Progenitor cell of endocrine pancreas (in vitro differentiated cells): ENCODE results near the gene ADIG. TPM values are rescaled to one million over a fixed set of nuclear protein-coding genes. Genes with fewer than 3 reads are reported as not detected.

ENCODE experiments used
- DNase-seq: peaks from one replicate; pipeline ENCODE4 v3.0.0; 2021; ENCODE audit warnings: low spot score; ENCODE audit not compliant: unreplicated experiment
- H3K27ac Mint-ChIP-seq: 2 replicates; pipeline ENCODE4 v1.8.0; 2021; ENCODE audit warnings: mild to moderate bottlenecking, moderate library complexity, mixed read lengths
- H3K27me3 Mint-ChIP-seq: 2 replicates; pipeline ENCODE4 v1.8.0; 2021; ENCODE audit warnings: mixed read lengths
- H3K36me3 Mint-ChIP-seq: 2 replicates; pipeline ENCODE4 v1.8.0; 2022; ENCODE audit warnings: mixed read lengths; ENCODE audit not compliant: insufficient read depth
- H3K4me1 Mint-ChIP-seq: 2 replicates; pipeline ENCODE4 v1.8.0; 2021; ENCODE audit warnings: low read depth, mixed read lengths
- H3K4me3 Mint-ChIP-seq: 2 replicates; pipeline ENCODE4 v1.8.0; 2021; ENCODE audit warnings: low read depth, mild to moderate bottlenecking, moderate library complexity, mixed read lengths
- H3K9me3 Mint-ChIP-seq: 2 replicates; pipeline ENCODE4 v1.8.0; 2021; ENCODE audit warnings: low read depth, mixed read lengths
- CTCF ChIP-seq: fragments of 200-600 bp; sonication (generic); IDR thresholded peaks from one replicate; pipeline ENCODE4 v1.5.0; 2021; ENCODE audit warnings: antibody characterized with exemption, mild to moderate bottlenecking; ENCODE audit not compliant: unreplicated experiment
- total RNA-seq: library from RNA; stranded (reverse); gene quantifications from 2 replicates; pipeline ENCODE4 v1.2.1, GENCODE V29; 2021

Gene ADIG
- total RNA-seq, 1 donor from 2014 or later = not detected

- Mint-ChIP-seq H3K27ac (no peak overlapping the region), H3K4me3 (no peak overlapping the region), H3K27me3 (peaks cover 15% of the 10 kb centered on the region), H3K4me1 (peaks cover 2% of the 10 kb centered on the region), H3K9me3 (no peaks in the 10 kb centered on the region), H3K36me3 (no peaks in the 10 kb centered on the region)
- no peak for DNase-seq
- TF ChIP-seq CTCF = no peak
Observed at GRCh38 chr20:38635721-38636288, 54.8 kb downstream of the ADIG start.

Other genes starting within 250 kb of the ADIG start
- not detected in 2 replicates for gene LBP, start 234.7 kb upstream of the ADIG start, total RNA-seq
- gene SNHG17, start 145.9 kb upstream of the ADIG start, total RNA-seq = 31.6 and 37.1 TPM in 2 replicates
- gene RALGAPB, start 108.4 kb upstream of the ADIG start, total RNA-seq = 42.3 and 43.4 TPM in 2 replicates
- gene ARHGAP40, start 20.6 kb downstream of the ADIG start, total RNA-seq = 0.13 TPM in 1 of 2 replicates, not detected in the other
- not detected in 2 replicates for gene SLC32A1, start 143.3 kb downstream of the ADIG start, total RNA-seq
- 9.8 and 10.3 TPM in 2 replicates for gene ACTR5, start 167.3 kb downstream of the ADIG start, total RNA-seq
- not detected in 2 replicates for gene PPP1R16B, start 224.5 kb downstream of the ADIG start, total RNA-seq